Stimulated activated CD4-positive, alpha-beta T cell treated with anti-CD3 and anti-CD28 coated beads, Interleukin-4, amount 100 ng/mL, for 48 hours (primary cell): ENCODE data around the gene SOX5.

ENCODE experiments used
- DNase-seq, 2 donors: peaks; one replicate each; pipeline ENCODE4 v3.0.0-alpha.2; 2020; ENCODE audit warnings: low read depth in 2 of 2

Gene SOX5

DNA sequence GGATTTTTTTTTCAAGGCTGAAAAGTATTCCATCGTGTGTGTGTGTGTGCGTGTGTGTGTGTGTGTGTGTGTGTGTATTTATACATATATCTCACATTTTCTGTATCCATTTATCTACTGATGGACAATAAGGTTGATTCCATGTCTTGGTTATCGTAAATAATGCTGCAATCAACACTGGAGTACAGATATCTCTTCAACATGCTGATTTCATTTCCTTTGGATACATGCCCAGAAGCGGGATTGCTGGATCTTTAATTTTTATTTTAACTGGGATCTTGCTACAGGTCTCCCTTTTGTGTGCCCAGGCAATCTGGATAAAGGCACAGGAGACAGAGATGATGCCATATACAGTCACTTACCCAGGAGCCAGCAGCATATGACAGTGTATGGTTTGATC, 338.1 kb downstream of the SOX5 start:
- DNase-seq: no peak

DNA sequence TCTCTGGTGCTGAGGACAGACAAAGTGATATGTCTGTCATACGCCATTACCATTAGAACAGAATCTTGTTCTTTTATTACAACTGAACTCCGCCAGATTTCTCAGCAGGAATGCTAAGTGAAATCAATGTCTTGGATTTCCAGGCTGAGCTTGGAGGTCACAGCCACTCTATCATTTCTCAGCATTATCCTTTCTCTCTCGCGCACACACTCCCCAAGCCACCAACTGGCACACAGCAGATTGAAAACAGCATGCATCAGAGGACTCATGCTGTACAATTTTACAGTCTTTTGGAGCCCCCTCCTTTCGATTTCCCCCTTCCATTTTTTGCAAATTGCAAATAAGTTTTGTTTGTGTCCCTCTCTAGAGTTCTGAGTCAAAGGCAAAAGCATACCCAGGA, 348.6 kb downstream of the SOX5 start:
- no peak for DNase-seq

DNA sequence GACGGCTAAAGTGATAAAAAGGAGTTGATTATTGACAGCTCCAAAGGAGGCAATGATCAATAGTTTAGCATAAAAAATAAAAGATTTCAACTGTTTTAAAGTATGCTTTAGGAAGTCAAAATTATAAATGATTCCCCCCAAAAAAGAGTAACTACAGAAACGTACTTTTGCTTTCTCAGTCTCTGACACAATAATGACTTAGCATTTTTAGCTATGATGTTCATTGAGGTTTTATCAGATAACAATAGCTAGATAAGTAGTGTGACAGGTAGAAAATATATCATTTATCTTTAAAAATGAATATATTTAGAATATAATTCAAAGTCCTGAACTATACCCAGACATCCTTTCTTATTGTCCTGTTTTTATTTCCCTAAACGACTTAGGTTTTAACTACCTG, 352.9 kb downstream of the SOX5 start:
- no peak for DNase-seq

DNA sequence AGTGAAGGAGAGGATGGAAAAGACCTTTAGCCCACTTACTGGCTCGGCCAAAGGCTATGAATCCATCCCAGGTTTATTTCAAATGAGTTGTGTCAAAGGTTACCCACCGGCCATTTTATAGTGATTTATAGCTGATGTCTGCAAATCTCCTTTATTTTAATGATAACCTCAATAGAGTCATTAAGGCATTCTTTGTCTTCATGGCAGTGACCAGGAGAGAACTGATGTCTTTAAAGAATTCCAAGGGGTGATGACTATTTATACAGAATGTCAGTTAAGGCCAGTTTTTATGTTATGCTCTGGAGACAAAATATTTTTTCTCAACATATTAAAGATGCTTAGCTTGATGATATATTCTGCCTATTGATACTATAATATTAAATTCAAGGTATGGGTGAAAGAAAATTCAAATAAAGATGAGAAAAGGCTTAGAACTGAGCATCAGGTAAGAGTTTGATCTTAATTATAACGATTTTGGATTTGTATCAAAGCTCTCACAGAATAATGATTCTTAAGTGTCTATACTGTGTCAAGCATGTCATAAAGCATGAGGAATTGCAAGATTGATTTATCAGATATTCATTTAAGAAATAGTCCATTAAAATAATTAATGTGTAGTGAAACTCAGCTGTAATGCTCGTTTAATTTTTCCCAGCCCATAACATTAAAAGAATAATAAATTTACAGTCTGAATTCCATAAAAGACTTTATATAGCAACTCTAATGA, 361.5 kb downstream of the SOX5 start:
- DNase-seq: no peak

DNA sequence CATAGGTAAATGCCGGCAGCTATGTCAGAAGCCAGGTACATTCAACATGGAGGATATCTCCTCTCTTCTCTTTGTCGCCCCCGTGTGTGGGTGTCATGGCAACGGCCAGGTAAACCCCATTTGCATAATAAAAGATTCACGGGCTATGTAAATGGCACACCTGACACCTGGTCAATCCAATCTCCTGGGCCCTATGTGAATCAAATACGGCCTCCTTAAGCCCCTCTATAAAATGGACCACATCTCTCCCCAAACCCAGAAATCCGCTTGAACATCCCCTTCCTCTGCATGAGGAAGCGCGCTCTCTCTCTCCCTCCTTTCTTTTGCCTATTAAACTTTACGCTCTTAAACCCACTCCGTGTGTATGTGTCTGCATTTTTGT, 363.7 kb downstream of the SOX5 start:
- no peak for DNase-seq

DNA sequence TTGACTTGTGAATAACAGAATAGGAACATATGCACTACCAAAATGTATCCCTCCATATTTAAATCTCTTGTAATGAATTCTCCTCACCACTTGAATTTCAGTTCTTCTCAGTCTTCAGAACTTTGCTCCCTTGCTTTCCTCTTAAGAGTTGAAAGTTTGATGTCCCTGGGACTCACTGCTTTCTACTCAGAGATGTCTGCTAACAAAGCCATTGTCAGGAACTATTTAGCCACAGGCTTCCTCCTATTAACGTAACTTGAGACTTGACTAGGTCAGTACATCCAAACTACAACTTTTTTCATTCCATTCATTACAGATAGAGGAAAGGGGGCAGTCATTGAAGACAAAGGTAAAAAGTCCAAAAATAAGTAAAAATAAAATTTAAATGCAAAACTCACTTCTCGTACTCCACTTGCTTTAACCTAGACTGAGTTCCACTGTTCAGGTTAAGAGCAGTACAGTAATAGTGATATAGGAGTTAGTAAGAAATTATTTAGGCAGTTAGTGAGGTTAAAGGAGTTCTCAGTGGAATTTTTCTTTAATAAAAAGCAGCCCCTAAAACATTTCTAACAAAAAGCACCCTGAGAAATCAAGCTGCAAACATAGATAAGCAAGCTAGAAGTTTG, 364.2 kb downstream of the SOX5 start:
- DNase-seq: no peak

DNA sequence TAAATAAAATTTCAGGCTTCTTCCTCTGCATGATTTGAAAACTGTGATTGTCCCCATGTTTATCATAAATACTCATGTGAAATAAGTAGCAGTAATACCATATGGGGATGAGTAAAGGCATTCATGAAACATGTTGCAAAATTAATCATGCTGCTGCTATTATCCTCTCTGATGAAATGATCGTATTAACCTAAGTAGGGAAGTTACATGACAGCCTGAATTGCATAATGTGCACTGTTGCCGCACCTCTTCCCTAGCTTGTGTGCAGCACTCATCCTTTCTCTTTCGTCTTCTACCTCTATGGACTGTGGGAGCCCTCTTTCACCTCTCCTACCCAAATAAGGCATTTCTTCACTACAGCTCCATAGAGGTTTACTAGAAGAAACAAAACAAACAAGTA, 367.6 kb downstream of the SOX5 start:
- DNase-seq: no peak

DNA sequence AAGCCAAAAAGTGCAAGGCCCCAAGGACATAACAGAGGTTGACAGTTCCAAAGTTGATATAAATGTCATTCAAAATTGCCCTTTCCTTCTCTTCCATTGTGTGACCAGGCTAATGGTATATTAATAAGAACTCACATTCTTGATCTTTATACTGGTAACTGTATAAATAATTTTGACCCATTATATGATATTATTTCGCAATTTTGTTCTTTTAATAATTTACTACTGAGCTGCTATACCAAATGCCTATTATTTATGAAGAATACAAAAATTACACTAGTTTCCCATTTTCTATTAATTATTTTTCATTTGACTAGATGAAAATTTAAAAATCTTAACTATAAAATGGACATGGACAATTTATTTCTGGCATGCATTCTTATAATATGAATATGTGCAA, 370.2 kb downstream of the SOX5 start:
- no peak for DNase-seq

DNA sequence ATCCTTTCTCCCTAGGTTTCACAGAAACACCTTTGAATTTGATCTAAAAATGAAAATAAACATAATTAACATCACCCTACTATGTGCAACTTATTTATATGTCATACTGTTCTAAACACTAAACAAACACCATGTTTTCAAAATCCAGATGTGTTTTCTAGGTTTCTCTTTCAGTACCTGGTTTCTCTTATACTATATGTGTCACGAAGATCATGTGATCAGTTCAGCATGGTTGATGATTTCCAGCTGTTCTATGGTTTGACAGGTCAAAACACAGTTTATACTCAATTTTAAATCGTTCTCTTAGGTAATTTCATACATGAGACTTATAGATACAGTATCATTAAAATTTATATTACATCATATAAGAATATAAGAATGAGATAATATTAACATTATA, 373.1 kb downstream of the SOX5 start:
- no peak for DNase-seq

DNA sequence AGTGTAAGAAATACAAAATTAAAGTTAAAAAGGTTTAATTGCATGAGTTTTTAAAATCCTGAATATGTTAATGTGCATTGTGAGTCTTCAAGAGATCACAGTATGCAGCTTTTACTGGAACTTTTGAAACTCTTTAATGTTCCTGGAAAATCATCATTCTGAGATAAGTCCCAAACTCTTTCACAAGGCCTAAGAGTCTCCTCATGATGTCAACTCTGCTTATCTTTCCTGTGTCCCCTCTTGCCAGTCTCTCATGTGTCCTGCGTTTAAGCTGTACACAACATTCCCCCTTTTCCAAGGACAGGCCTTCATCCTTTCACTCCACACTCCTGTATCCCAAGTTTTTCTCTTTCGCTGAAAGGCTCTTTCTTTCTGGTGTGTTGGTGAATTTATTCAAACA, 380.1 kb downstream of the SOX5 start:
- no peak for DNase-seq

DNA sequence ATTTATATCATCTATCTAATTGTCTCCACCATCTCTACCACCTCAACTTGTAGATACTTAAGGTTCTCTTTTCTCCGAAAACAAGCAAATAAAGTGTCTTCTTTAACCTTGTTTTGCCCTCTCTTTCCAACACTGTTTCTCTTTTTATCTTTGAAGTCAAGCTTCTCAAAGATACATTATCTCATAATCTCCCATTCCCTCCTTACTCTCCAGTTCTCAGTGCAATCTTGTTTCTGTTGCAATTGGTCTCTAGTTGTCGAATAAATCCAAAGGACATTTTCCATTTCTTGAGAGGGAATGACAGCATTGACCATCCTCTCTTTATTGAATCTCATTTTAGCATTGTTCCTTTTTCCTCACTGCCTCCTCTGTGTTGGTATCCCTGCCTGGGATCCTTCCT, 383.3 kb downstream of the SOX5 start:
- DNase-seq: no peak

DNA sequence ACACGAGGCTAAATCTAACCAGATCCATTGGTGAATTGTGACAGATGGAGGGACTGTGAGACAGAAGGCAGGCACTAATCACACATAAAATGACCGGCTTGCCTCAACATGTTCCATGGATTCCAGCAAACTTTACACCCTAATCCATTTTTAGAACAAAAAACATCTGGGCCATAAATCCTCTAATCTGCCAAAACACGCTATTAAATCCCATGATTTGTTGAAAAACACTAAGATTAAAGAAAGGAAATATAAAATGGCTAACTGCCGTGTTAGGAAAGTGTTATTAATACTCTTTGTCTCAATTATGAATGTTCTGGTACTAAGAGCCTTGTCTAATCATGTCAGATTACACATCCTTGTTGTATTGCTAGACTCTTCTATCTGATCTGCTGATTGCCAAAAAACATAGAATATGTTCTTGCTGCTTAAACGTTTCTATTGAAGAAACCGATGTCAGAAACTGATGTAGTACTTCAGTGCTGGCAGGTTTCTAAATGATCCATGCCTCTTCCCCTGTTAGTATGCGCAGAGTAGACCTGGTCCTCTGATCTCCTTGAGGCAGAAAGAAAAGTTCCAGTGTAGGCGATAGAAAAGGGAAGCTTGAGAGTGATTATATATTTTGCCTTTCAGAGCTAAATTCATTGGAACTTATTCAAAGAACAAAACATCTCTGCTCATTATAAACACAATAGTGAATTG, 384.9 kb downstream of the SOX5 start:
- no peak for DNase-seq

DNA sequence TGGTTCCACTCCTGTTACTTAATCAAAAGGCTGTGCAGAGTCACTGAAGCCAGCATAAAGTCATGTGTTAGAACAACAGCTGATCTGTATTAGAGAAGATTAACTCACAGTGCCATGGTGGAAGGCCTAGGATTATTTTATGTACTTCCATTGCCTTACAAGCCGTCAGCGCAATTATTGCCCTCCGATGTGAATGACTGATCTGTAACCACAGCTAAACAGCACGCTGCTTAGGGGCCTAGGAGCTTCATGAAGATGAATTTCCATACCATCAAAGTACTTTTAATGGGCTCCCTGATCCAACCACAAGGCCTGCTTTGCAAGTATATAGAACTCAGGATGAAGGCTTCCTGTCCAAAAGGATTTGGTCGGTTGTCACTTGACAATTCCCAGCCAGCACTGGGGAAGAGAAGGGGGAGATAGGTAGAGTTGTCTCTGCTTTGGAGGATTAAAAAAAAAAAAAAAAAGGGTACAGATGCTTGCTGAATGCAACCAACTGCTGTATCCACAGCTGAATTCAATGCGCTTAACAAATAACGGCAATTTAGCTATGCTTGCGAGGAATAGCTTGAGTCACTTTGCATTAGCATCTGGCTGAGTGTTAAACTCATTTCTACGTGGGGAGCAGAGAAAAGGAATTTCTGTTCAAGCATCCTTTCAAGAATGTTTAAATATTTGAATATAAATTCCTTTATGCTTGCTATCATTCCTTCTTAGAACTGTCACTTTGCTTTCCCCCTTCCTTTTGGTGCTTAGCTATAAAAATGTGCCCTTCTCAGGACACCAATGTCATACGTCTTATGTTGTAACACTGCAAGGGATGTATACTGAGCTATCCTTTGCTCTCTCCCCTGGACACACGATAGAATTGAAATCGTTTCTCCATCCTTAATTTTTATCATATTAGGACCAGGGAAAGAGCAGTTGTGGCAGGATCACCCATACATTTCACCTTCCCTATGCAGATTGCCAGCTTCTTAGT, 387.8 kb downstream of the SOX5 start:
- no peak for DNase-seq

DNA sequence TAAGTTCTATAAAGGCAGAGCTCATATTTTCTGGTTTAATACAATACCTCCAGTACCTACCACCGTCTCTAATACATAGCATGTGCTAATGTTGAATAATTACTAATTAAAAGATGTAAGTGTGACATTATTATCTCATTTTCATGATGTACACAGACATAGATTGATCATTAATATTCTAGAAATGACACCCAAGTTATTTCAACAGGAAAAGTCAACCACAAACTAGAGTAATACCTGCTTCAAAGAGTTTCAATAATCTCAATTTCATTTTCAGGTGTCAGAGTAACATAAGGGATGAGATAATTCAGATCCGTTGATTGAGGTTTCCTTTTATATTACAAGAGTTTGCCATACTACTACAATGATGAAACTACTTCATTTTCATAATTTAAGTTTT, 388.9 kb downstream of the SOX5 start:
- DNase-seq: no peak

DNA sequence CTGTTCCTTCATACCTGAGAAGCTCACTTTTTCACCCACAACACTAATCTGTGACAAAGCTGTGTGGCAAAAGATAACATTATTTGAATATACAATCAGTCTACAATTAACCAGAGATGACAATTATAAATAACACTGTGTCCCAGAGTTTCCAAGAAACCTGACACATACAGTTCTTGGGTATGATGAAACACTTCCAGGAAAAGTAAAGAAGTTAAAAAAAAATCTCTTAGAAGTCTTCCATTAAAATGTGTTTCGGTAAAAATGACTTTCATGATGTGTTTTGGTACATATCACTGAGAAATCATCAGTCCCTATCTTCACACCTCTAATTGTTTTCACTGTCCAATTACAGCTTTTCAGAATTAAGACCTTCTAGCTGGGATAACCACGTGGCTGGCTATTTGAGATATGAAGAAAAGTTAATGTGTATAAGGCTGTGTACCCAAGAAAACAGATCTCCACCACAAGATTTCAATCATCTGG, 390.2 kb downstream of the SOX5 start:
- no peak for DNase-seq

DNA sequence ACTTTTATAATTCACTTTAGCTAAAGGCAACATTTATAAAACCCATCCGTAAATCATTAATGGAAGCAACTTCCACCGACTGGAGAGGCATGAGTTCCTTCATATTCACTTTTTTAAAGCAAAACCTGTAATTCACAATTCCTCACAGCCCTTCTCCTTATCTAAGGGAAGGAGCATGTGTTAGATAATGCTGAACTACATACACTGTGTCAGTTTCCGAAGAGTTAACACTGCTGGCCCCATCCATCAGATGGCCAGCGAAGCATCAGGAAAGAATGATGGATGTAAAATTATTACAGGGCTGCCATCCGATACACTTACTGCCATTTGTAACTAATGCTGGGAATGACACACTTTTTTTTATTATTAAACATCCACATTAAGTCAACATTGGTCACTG, 392.8 kb downstream of the SOX5 start:
- no peak for DNase-seq

DNA sequence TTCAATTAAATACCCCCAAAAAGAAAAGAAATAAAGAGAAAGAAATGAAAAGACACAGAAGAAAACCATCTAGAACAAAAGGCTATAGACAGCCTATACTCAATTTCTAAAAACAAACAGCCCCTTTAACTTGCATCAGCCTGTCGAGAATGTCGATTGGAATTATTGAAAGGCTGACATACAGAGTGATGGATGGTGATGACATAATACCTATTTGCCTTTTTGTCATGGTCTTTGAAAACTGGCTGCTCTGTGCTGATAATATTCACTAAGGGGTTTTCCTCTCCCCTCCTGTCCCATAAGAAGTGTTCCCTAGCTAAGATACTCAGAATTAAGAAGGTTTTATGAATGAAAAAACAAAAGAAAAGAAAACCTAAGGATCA, 393.7 kb downstream of the SOX5 start:
- DNase-seq: no peak

DNA sequence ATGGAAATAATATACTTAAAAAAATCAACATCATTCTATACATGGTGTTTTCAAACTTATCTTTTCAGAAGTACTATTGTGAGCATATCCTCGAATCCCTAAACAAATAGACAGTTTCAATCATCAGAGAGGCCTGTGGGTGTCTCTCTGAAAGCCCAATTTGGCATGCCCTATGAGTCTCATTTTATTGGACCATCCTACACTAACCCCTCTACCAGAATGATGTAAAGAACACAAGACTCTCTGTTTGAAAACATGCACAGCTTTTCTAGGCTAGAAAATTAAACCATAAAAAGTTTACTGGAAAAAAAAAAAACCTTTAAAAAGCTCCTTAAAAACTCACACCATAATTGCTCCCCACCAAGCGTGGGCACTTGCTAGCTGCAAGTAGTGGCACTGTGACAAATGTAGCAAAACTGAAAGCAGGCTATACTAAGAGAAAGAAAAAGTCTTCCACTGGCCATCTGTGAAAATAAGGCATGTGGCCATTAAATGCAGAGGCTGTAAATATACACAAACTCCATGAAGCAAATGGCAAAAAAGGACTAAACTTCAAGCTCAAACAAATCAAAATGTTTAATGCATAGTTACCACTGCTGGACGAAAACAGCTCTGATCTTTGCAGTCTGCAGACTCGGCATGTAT, 394.2 kb downstream of the SOX5 start:
- DNase-seq: no peak

DNA sequence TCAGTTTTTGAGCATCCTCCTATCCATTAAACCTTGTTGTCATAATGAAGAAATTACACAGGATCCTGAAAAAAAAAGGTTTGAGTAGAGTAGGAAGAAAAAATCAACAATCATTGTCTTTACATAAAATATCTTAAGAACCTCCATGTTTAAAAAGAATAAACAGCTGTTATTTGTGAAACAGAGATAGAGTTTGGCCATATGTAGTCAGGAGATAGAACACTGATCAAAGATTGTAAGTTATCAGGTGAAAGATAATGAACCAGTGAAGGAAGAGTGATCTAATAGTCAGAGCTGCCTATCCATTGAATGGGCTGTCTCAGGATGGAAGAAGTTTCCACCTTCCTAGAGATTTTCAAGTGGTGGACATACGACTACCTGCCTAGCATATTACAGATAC, 397.1 kb downstream of the SOX5 start:
- DNase-seq: no peak

DNA sequence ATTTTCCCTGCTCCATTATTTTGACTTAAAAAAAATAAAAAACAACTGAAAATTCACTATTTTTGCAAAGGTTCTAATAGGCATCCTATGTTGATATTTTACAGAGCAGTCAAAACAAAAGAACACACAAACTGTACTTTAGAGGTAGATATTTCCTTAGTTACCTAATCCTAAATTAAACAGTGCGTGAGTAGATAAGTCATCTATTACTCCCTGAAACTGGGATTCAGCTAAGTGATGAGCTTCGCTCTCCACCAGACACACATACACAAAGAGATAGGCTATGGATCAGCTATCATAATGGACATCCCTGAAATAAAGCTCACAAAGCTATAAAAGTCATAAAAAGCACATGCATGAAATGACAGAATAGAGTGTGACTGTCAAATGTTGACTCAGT, 398.7 kb downstream of the SOX5 start:
- no peak for DNase-seq

DNA sequence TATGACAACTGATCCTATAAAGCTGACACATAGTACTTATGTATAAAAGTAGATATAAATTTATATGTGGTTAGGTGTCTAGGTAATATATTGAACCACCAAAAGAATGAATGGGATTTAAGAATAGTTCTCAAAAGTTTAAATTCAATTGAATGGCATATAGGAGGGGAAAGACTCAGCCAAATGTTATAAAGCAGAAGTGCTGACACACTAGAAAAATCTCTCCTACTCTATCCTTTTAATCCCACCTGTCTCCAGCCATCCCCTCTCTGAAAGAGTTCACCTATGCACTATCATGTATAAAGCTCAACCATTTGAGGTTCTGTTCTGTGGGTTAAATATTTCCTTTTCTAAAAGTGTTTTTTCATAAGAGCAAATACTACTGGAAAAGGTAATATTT, 400.7 kb downstream of the SOX5 start:
- no peak for DNase-seq

DNA sequence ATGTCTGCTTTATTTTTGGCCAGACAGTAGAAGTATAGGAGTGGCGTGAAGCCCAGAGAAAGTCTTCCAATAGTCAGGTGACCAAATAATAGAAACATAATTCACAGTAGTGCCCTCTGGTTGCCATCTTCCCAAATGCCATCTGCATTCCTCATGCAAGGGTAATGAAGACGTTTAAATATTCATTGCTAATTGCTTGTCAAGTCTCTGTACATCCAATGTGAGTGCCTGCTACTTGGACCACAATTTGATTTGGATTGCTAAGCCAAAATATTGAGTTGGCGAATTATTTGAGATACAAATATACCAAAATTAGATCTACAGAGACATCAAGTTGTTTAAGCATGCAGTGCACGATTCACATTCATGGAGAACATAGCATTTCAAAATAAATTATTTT, 402.7 kb downstream of the SOX5 start:
- DNase-seq: no peak
